Glutamatergic neuron (in vitro differentiated cells): ENCODE measurements around the gene PRMT9. TPM values are rescaled to one million over a fixed set of nuclear protein-coding genes. Genes with fewer than 3 reads are reported as not detected.

Experiments
- DNase-seq: peaks from one replicate; pipeline ENCODE4 v3.0.0; 2022
- H3K27ac Mint-ChIP-seq: one replicate; pipeline ENCODE4 v1.8.0; 2020; ENCODE audit warnings: mild to moderate bottlenecking, mixed read lengths, inconsistent platforms; ENCODE audit not compliant: unreplicated experiment
- H3K27me3 Mint-ChIP-seq: one replicate; pipeline ENCODE4 v1.8.0; 2020; ENCODE audit warnings: mild to moderate bottlenecking, moderate library complexity, mixed read lengths, inconsistent platforms; ENCODE audit not compliant: unreplicated experiment
- H3K36me3 Mint-ChIP-seq: one replicate; pipeline ENCODE4 v1.8.0; 2020; ENCODE audit warnings: mild to moderate bottlenecking, mixed read lengths, inconsistent platforms; ENCODE audit not compliant: unreplicated experiment
- H3K4me1 Mint-ChIP-seq: one replicate; pipeline ENCODE4 v1.8.0; 2020; ENCODE audit warnings: mild to moderate bottlenecking, low read depth, mixed read lengths, inconsistent platforms; ENCODE audit not compliant: unreplicated experiment
- H3K4me3 Mint-ChIP-seq: one replicate; pipeline ENCODE4 v1.8.0; 2020; ENCODE audit warnings: mild to moderate bottlenecking, mixed read lengths, inconsistent platforms; ENCODE audit not compliant: unreplicated experiment
- H3K9me3 Mint-ChIP-seq: one replicate; pipeline ENCODE4 v1.8.0; 2020; ENCODE audit warnings: mild to moderate bottlenecking, moderate library complexity, mixed read lengths, inconsistent platforms; ENCODE audit not compliant: unreplicated experiment
- total RNA-seq: library from RNA; stranded (reverse); fragmentation: NEBNext Ultra II Directional; extraction: Animal tissue kit (Norgen Biotek cat#: 25700); gene quantifications from one replicate; pipeline ENCODE4 v1.2.1, GENCODE V29; 2021; ENCODE audit not compliant: unreplicated experiment
- TF ChIP-seq, protein P1 (sequence below): fragments of 200-600 bp; sonication (generic); IDR thresholded peaks from one replicate; pipeline ENCODE4 v1.5.0; 2021; ENCODE audit not compliant: partially characterized antibody, unreplicated experiment

Gene PRMT9
- total RNA-seq, 1 donor from 2014 or later = 8.9 TPM

DNA sequence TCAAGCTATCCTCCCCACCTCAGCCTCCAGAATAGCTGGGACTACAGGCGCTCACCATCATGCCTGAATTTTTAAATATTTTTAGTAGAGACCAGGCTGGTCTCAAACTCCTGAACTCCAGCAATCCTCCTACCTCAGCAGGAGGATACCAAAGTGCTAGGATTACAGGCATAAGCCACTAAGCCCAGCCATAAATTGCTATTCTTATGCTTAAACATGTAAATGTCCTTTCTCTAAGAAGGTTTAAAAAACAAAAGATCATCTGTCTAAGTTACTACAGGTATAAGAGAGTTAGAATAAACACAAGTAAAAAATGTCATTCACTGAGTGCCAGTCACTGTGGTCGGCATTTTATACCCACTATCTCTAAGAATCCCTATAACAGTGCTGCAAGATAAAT, 28.3 kb downstream of the PRMT9 start:
- no peak overlapping the region for H3K4me3 Mint-ChIP-seq
- no peaks in the 10 kb centered on the region for H3K36me3 Mint-ChIP-seq
- DNase-seq = no peak
- H3K4me1 Mint-ChIP-seq = no peaks in the 10 kb centered on the region
- no peak overlapping the region for H3K27ac Mint-ChIP-seq
- TF ChIP-seq, protein P1, sequence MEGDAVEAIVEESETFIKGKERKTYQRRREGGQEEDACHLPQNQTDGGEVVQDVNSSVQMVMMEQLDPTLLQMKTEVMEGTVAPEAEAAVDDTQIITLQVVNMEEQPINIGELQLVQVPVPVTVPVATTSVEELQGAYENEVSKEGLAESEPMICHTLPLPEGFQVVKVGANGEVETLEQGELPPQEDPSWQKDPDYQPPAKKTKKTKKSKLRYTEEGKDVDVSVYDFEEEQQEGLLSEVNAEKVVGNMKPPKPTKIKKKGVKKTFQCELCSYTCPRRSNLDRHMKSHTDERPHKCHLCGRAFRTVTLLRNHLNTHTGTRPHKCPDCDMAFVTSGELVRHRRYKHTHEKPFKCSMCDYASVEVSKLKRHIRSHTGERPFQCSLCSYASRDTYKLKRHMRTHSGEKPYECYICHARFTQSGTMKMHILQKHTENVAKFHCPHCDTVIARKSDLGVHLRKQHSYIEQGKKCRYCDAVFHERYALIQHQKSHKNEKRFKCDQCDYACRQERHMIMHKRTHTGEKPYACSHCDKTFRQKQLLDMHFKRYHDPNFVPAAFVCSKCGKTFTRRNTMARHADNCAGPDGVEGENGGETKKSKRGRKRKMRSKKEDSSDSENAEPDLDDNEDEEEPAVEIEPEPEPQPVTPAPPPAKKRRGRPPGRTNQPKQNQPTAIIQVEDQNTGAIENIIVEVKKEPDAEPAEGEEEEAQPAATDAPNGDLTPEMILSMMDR = no peak
- H3K27me3 Mint-ChIP-seq = no peaks in the 10 kb centered on the region
- no peaks in the 10 kb centered on the region for H3K9me3 Mint-ChIP-seq

DNA sequence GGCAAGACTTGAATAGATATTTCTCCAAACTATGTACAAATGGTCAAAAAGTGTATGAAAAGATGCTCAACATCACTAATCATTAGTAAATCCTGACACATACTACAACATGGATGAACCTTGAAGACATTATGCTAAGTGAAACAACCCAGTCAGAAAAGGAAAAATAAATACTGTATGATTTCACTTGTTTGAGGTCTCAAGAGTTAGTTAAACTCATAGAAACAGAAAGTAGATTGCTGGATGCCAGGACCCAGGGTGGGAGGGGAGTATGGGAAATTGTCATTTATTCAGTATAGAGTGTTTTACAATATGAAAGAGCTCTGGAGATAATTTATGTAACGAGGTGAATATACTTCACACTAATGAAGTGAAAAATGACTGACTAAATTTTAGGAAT, 32.4 kb downstream of the PRMT9 start:
- no peaks in the 10 kb centered on the region for H3K9me3 Mint-ChIP-seq
- TF ChIP-seq, protein P1 = no peak
- no peaks in the 10 kb centered on the region for H3K27me3 Mint-ChIP-seq
- no peak overlapping the region for H3K4me3 Mint-ChIP-seq
- H3K27ac Mint-ChIP-seq = no peak overlapping the region
- peaks cover 5% of the 10 kb centered on the region for H3K36me3 Mint-ChIP-seq
- DNase-seq = no peak
- peaks cover 2% of the 10 kb centered on the region for H3K4me1 Mint-ChIP-seq

DNA sequence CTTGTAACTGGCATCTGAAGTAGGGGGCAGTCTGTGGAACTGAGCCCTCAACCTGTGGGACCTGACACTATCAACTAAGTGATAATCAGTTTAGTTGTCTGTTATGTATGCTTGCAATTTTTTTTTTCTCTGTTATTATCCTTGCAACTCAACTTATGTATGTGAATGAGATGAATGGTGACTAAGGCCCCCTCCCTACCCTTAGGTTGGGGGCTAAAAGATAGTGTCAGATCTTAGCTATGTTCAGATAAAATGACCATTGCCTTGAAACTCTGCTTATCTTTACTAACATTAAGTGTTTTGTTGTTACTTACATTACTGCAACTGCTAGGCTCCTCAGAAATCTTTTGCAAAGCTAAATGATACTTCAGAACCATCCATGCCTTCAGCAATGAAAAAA, 35.3 kb downstream of the PRMT9 start:
- no peak for DNase-seq
- H3K27me3 Mint-ChIP-seq = no peaks in the 10 kb centered on the region
- no peak overlapping the region for H3K4me3 Mint-ChIP-seq
- H3K27ac Mint-ChIP-seq = no peak overlapping the region
- no peaks in the 10 kb centered on the region for H3K9me3 Mint-ChIP-seq
- H3K4me1 Mint-ChIP-seq = peaks cover 2% of the 10 kb centered on the region
- TF ChIP-seq, protein P1 = no peak
- H3K36me3 Mint-ChIP-seq = peaks cover 5% of the 10 kb centered on the region

DNA sequence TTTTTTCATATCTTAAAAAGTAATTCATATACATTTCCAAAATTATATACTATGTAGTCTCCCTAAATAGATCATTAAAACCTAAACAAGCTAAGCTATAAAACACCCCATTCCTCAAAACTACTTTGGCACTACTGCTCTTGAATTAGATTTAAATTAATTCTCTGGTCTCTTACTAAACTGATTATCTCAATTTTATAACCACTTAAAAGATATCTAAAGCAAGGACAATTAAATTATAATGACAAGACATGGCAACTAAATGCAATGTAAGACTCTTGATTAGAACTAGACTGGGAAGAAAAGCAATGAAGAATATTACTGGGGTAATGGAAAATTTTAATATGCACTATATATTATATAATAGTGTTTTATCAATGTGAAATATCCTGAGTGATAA, 38.9 kb downstream of the PRMT9 start:
- TF ChIP-seq, protein P1 = no peak
- H3K4me3 Mint-ChIP-seq = no peak overlapping the region
- H3K36me3 Mint-ChIP-seq = peaks cover 11% of the 10 kb centered on the region
- H3K9me3 Mint-ChIP-seq = peaks cover 2% of the 10 kb centered on the region
- no peaks in the 10 kb centered on the region for H3K27me3 Mint-ChIP-seq
- H3K4me1 Mint-ChIP-seq = peaks cover 2% of the 10 kb centered on the region
- H3K27ac Mint-ChIP-seq = no peak overlapping the region
- DNase-seq = no peak

DNA sequence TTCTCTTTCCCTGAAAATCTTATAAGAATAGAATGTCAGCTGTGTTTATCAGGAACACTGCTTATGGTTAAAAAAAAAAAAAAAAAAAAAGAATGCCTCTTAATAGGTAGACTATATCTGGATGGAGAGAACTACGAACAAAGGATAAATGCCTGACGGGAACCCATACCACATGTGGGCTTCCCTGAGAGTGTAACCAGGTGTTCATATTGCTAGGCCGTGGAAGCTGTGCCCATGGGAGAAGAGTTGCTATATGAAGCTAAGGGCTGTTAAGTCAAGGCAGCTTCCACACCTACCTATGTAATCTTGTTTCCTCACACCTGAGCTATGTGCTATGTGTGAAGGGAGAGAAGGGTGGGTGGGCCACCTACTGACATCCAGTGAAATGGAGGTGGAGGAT, 39.5 kb downstream of the PRMT9 start:
- TF ChIP-seq, protein P1 = no peak
- DNase-seq = no peak
- Mint-ChIP-seq H3K27ac (no peak overlapping the region), H3K4me3 (no peak overlapping the region), H3K4me1 (peaks cover 5% of the 10 kb centered on the region), H3K27me3 (no peaks in the 10 kb centered on the region), H3K36me3 (peaks cover 11% of the 10 kb centered on the region), H3K9me3 (peaks cover 2% of the 10 kb centered on the region)
